ENCODE results near the gene ATP4B. TPM values are rescaled to one million over a fixed set of nuclear protein-coding genes. Genes with fewer than 3 reads are reported as not detected.

The ATP4B gene
- polyA plus RNA-seq, 1 donor (not counting 4 experiments of a cell fraction or from before 2014, with no cell fraction given) = not detected

- no peak for FAIRE-seq
- peaks cover 32% of the 10 kb centered on the region for H4K20me1 ChIP-seq (ENCODE audit: control insufficient read depth, extremely low read depth, insufficient read depth, low read length)
- peaks cover 3% of the 10 kb centered on the region for H3K9me1 ChIP-seq (ENCODE audit: control insufficient read depth, extremely low read depth, insufficient read depth, low read length)
- no peaks in the 10 kb centered on the region for H3K9me3 ChIP-seq (ENCODE audit: control insufficient read depth, low read depth, low read length)
- H3K4me2 ChIP-seq (ENCODE audit: control insufficient read depth, extremely low read depth, insufficient read depth, low read depth, low read length) = no peak overlapping the region
- no peak for DNase-seq (ENCODE audit: low read depth, low spot score)
- no peak overlapping the region for H3K4me3 ChIP-seq (ENCODE audit: control insufficient read depth in 2 of 3, extremely low read depth in 1 of 3, insufficient read depth in 2 of 3, low read depth in 1 of 3, low read length in 3 of 3)
- no peak overlapping the region for H3K27ac ChIP-seq (ENCODE audit: control insufficient read depth, insufficient read depth, low read length)
- H3K79me2 ChIP-seq (ENCODE audit: control insufficient read depth, insufficient read depth, low read length) = peaks cover 99% of the 10 kb centered on the region
- no peak overlapping the region for H3K9ac ChIP-seq (ENCODE audit: control insufficient read depth, extremely low read depth, insufficient read depth, low read length)
- H2AFZ ChIP-seq (ENCODE audit: control insufficient read depth, low read length) = no peak overlapping the region
- dilution Hi-C loops (cut with MboI; ENCODE audit: extremely low pct_ligation_motif_present, low sequenced_read_pairs) = no loop called here
- peaks cover 27 to 47% of the 10 kb centered on the region in 2 experiments for H3K36me3 ChIP-seq (ENCODE audit: control insufficient read depth in 2 of 2, extremely low read depth in 1 of 2, insufficient read depth in 2 of 2, low read length in 2 of 2)
- H3K27me3 ChIP-seq (ENCODE audit: control insufficient read depth, extremely low read depth, insufficient read depth, low read length) = no peaks in the 10 kb centered on the region
- H3K4me1 ChIP-seq (ENCODE audit: control insufficient read depth, extremely low read depth, insufficient read depth, low read length) = no peaks in the 10 kb centered on the region
- no peak for TF ChIP-seq CTCF (optimal IDR thresholded peaks at IDR 0.05 in 1 of 3, IDR thresholded peaks at IDR 0.05 in 1 of 3, conservative IDR thresholded peaks at IDR 0.05 in 1 of 3; ENCODE audit: extremely low read depth in 1 of 3, insufficient read depth in 2 of 3, low read length in 3 of 3)
These were observed 45.4 kb downstream of the ATP4B start for GRCh38 chr13:113612607-113613006.

- Histone ChIP-seq H3K9me3 (ENCODE audit: control insufficient read depth, low read depth, low read length) (no peaks in the 10 kb centered on the region), H3K36me3 (ENCODE audit: control insufficient read depth in 2 of 2, extremely low read depth in 1 of 2, insufficient read depth in 2 of 2, low read length in 2 of 2) (peaks cover 28 to 47% of the 10 kb centered on the region in 2 experiments), H3K4me2 (ENCODE audit: control insufficient read depth, extremely low read depth, insufficient read depth, low read depth, low read length) (no peak overlapping the region), H2AFZ (ENCODE audit: control insufficient read depth, low read length) (no peak overlapping the region), H3K4me3 (ENCODE audit: control insufficient read depth in 2 of 3, extremely low read depth in 1 of 3, insufficient read depth in 2 of 3, low read depth in 1 of 3, low read length in 3 of 3) (no peak overlapping the region), H3K79me2 (ENCODE audit: control insufficient read depth, insufficient read depth, low read length) (peaks cover 100% of the 10 kb centered on the region), H3K27me3 (ENCODE audit: control insufficient read depth, extremely low read depth, insufficient read depth, low read length) (no peaks in the 10 kb centered on the region), H3K9me1 (ENCODE audit: control insufficient read depth, extremely low read depth, insufficient read depth, low read length) (peaks cover 3% of the 10 kb centered on the region), H3K4me1 (ENCODE audit: control insufficient read depth, extremely low read depth, insufficient read depth, low read length) (no peaks in the 10 kb centered on the region), H4K20me1 (ENCODE audit: control insufficient read depth, extremely low read depth, insufficient read depth, low read length) (peaks cover 32% of the 10 kb centered on the region), H3K9ac (ENCODE audit: control insufficient read depth, extremely low read depth, insufficient read depth, low read length) (no peak overlapping the region), H3K27ac (ENCODE audit: control insufficient read depth, insufficient read depth, low read length) (no peak overlapping the region)
- DNase-seq (ENCODE audit: low read depth, low spot score) = no peak
- TF ChIP-seq CTCF (optimal IDR thresholded peaks at IDR 0.05 in 1 of 3, IDR thresholded peaks at IDR 0.05 in 1 of 3, conservative IDR thresholded peaks at IDR 0.05 in 1 of 3; ENCODE audit: extremely low read depth in 1 of 3, insufficient read depth in 2 of 3, low read length in 3 of 3) (no peak), EZH2 (IDR thresholded peaks at IDR 0.05; ENCODE audit: low read length) (no peak)
- dilution Hi-C loops (cut with MboI; ENCODE audit: extremely low pct_ligation_motif_present, low sequenced_read_pairs) = no loop called here
- no peak for FAIRE-seq
These were observed 46.0 kb downstream of the ATP4B start for GRCh38 chr13:113611996-113612395.

All from keratinocyte (primary cell).